Astrocyte (in vitro differentiated cells and primary cell): ENCODE measurements around the gene ABCC10. TPM values are rescaled to one million over a fixed set of nuclear protein-coding genes. Genes with fewer than 3 reads are reported as not detected.
"Not testable (repeated sequence)": the region's sequence is repeated elsewhere in the genome, so short reads cannot be mapped to it uniquely, and the experiment has no call there.

Experiments used
- DNase-seq: peaks from one replicate; pipeline ENCODE4 v3.0.0-alpha.2; 2010; ENCODE audit warnings: low read depth
- FAIRE-seq: peaks from 2 replicates; lab custom pipeline; 2011; peaks lifted over from hg19 to GRCh38; lab: Jason Lieb, UNC
- H2AFZ ChIP-seq: 2 replicates; pipeline ENCODE4 v1.6.0; 2012; ENCODE audit warnings: low read depth, low read length, inconsistent platforms
- H3K27ac ChIP-seq: 2 replicates; pipeline ENCODE4 v1.5.1; 2011; ENCODE audit warnings: low read depth, low read length, inconsistent platforms
- H3K27me3 ChIP-seq: 2 replicates; pipeline ENCODE4 v1.6.0; 2011; ENCODE audit warnings: low read length, inconsistent platforms; ENCODE audit not compliant: insufficient read depth
- H3K36me3 ChIP-seq: 2 replicates; pipeline ENCODE4 v1.5.1; 2011; ENCODE audit warnings: low read length, inconsistent platforms; ENCODE audit not compliant: insufficient read depth
- H3K4me1 ChIP-seq: 2 replicates; pipeline ENCODE4 v1.5.1; 2011; ENCODE audit warnings: low read length, inconsistent platforms; ENCODE audit not compliant: insufficient read depth
- H3K4me2 ChIP-seq: 2 replicates; pipeline ENCODE4 v1.6.0; 2012; ENCODE audit warnings: low read length, inconsistent platforms
- H3K4me3 ChIP-seq: 2 replicates; pipeline ENCODE4 v1.5.1; 2011; ENCODE audit warnings: low read depth, mild to moderate bottlenecking, low read length, inconsistent platforms; ENCODE audit not compliant: insufficient read depth
- H3K79me2 ChIP-seq: 2 replicates; pipeline ENCODE4 v1.6.0; 2012; ENCODE audit warnings: mild to moderate bottlenecking, low read length, inconsistent platforms; ENCODE audit not compliant: insufficient read depth
- H3K9ac ChIP-seq: 2 replicates; pipeline ENCODE4 v1.6.0; 2012; ENCODE audit warnings: mild to moderate bottlenecking, low read length, inconsistent platforms
- H3K9me3 ChIP-seq: 2 replicates; pipeline ENCODE4 v1.5.1; 2012; ENCODE audit warnings: low read depth, mild to moderate bottlenecking, low read length, inconsistent platforms; ENCODE audit not compliant: insufficient read depth
- H4K20me1 ChIP-seq: 2 replicates; pipeline ENCODE4 v1.6.0; 2012; ENCODE audit warnings: low read length, inconsistent platforms; ENCODE audit not compliant: insufficient read depth
- H3K27ac Mint-ChIP-seq: one replicate; pipeline ENCODE4 v1.8.0; 2021; ENCODE audit warnings: mild to moderate bottlenecking, mixed read lengths; ENCODE audit not compliant: unreplicated experiment
- H3K27me3 Mint-ChIP-seq: one replicate; pipeline ENCODE4 v1.8.0; 2021; ENCODE audit warnings: low read depth, mixed read lengths; ENCODE audit not compliant: unreplicated experiment
- H3K36me3 Mint-ChIP-seq: one replicate; pipeline ENCODE4 v1.8.0; 2021; ENCODE audit warnings: low read depth, mixed read lengths; ENCODE audit not compliant: unreplicated experiment
- H3K4me1 Mint-ChIP-seq: one replicate; pipeline ENCODE4 v1.8.0; 2021; ENCODE audit warnings: low read depth, mixed read lengths; ENCODE audit not compliant: unreplicated experiment
- H3K4me3 Mint-ChIP-seq: one replicate; pipeline ENCODE4 v1.8.0; 2021; ENCODE audit warnings: mild to moderate bottlenecking, moderate library complexity, mixed read lengths; ENCODE audit not compliant: unreplicated experiment
- H3K9me3 Mint-ChIP-seq: one replicate; pipeline ENCODE4 v1.8.0; 2021; ENCODE audit warnings: mild to moderate bottlenecking, mixed read lengths; ENCODE audit not compliant: unreplicated experiment
- CTCF ChIP-seq: IDR thresholded peaks from 2 replicates; pipeline ENCODE4 v1.5.1; 2011; ENCODE audit warnings: low read depth, mild to moderate bottlenecking, inconsistent platforms, low read length, moderate library complexity; ENCODE audit not compliant: insufficient read depth
- EZH2 ChIP-seq: IDR thresholded peaks from 2 replicates; pipeline ENCODE4 v1.6.1; 2012; ENCODE audit warnings: mild to moderate bottlenecking, low read length, inconsistent platforms; ENCODE audit not compliant: insufficient read depth
- total RNA-seq: library from RNA; stranded (reverse); gene quantifications from 2 replicates; pipeline ENCODE4 v1.2.1, GENCODE V29; 2021

Gene ABCC10
- total RNA-seq, 1 donor from 2014 or later: 37.2 TPM

- peaks cover 35% of the 10 kb centered on the region for H3K4me1 ChIP-seq
- no peak for FAIRE-seq
- peaks cover 72% of the 10 kb centered on the region for H4K20me1 ChIP-seq
- H3K4me3 ChIP-seq: no peak overlapping the region
- TF ChIP-seq EZH2 (no peak), CTCF (no peak)
- H3K9ac ChIP-seq: peak overlapping the region; percentile 16
- no peaks in the 10 kb centered on the region for H3K27me3 ChIP-seq
- DNase-seq: no peak
- peak overlapping the region; percentile 67 for H3K4me3 Mint-ChIP-seq
- peaks cover 14% of the 10 kb centered on the region for H3K36me3 Mint-ChIP-seq
- H3K9me3 ChIP-seq: no peaks in the 10 kb centered on the region
- no peaks in the 10 kb centered on the region for H3K27me3 Mint-ChIP-seq
- H2AFZ ChIP-seq: no peak overlapping the region
- H3K27ac Mint-ChIP-seq: no peak overlapping the region
- H3K4me2 ChIP-seq: peak overlapping the region; percentile 70
- no peaks in the 10 kb centered on the region for H3K9me3 Mint-ChIP-seq
- H3K4me1 Mint-ChIP-seq: peaks cover 19% of the 10 kb centered on the region
- peaks cover 14% of the 10 kb centered on the region for H3K36me3 ChIP-seq
- H3K79me2 ChIP-seq: peaks cover 31% of the 10 kb centered on the region
- no peak overlapping the region for H3K27ac ChIP-seq
Observed at GRCh38 chr6:43497129-43497396, 69.7 kb downstream of the ABCC10 start.

DNA sequence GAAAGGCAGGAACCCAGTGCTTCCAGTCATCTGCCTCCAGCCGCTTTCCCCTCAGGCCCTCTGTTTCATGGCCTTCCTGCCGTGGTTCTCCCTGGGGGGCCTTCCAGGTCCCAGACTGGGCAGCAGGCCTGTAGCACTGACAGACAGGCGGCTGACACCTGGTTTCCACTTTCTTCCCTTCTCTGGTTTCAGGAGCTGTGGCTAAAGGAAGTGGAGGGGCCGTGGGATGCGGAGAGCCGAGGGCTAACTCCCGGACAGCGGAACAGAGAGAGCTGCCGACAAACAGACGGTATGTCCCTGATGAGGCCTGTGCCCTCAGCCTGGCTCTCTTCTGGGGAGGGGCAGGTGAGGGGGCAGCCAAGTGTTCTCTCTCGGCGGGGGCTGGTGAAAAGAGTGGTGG is 70.3 kb downstream of the ABCC10 start:
- no peak for FAIRE-seq
- Histone ChIP-seq H4K20me1 (peaks cover 66% of the 10 kb centered on the region), H3K4me3 (no peak overlapping the region), H2AFZ (no peak overlapping the region), H3K79me2 (peaks cover 31% of the 10 kb centered on the region), H3K27me3 (no peaks in the 10 kb centered on the region), H3K4me2 (no peak overlapping the region), H3K36me3 (peaks cover 18% of the 10 kb centered on the region), H3K9ac (no peak overlapping the region), H3K4me1 (peaks cover 29% of the 10 kb centered on the region), H3K9me3 (no peaks in the 10 kb centered on the region), H3K27ac (no peak overlapping the region)
- H3K4me3 Mint-ChIP-seq: no peak overlapping the region
- DNase-seq: no peak
- H3K36me3 Mint-ChIP-seq: peaks cover 18% of the 10 kb centered on the region
- H3K27ac Mint-ChIP-seq: no peak overlapping the region
- TF ChIP-seq CTCF: no peak
- TF ChIP-seq EZH2: no peak
- no peaks in the 10 kb centered on the region for H3K9me3 Mint-ChIP-seq
- H3K4me1 Mint-ChIP-seq: peaks cover 17% of the 10 kb centered on the region
- no peaks in the 10 kb centered on the region for H3K27me3 Mint-ChIP-seq

DNA sequence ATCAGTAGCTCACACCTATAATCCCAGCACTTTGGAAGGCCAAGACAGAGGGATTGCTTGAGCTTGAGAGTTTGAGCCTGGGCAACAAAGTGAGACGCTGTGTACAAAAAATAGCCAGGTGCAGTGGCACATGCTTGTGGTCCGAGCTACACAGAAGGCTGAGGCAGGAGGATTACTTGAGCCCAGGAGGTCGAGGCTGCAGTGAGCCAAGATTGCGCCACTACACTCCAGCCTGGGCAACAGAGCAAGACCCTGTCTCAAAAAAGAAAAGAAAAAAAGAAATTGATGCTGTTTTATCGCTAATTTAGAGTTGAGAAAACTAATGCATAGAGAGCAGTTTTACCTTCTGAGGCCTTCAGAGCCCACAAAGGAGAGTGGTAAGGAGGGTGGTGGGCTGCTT is 71.0 kb downstream of the ABCC10 start:
- Mint-ChIP-seq H3K36me3 (peaks cover 23% of the 10 kb centered on the region), H3K4me1 (peaks cover 17% of the 10 kb centered on the region)
- H3K4me2 ChIP-seq, H3K9me3 Mint-ChIP-seq, H3K27me3 ChIP-seq, H3K4me3 ChIP-seq, H3K27ac ChIP-seq, H2AFZ ChIP-seq, H3K4me3 Mint-ChIP-seq, H3K27ac Mint-ChIP-seq, FAIRE-seq, H3K9me3 ChIP-seq, H3K9ac ChIP-seq, H3K27me3 Mint-ChIP-seq, DNase-seq: not testable (repeated sequence)
- peaks cover 29% of the 10 kb centered on the region for H3K79me2 ChIP-seq
- H3K4me1 ChIP-seq: peaks cover 24% of the 10 kb centered on the region
- peaks cover 20% of the 10 kb centered on the region for H3K36me3 ChIP-seq
- H4K20me1 ChIP-seq: peaks cover 60% of the 10 kb centered on the region
